Tracheal epithelial cell (primary cell): ENCODE results near the gene HNRNPA0. TPM values are rescaled to one million over a fixed set of nuclear protein-coding genes. Genes with fewer than 3 reads are reported as not detected.

ENCODE experiments used
- total RNA-seq: library from RNA; depleted of rRNA; stranded (reverse); fragments of >200 nt; gene quantifications from 2 replicates; pipeline ENCODE4 v1.2.1, GENCODE V29; 2014

HNRNPA0 gene
- 8.2 and 9.8 TPM in 2 replicates for total RNA-seq

DNA sequence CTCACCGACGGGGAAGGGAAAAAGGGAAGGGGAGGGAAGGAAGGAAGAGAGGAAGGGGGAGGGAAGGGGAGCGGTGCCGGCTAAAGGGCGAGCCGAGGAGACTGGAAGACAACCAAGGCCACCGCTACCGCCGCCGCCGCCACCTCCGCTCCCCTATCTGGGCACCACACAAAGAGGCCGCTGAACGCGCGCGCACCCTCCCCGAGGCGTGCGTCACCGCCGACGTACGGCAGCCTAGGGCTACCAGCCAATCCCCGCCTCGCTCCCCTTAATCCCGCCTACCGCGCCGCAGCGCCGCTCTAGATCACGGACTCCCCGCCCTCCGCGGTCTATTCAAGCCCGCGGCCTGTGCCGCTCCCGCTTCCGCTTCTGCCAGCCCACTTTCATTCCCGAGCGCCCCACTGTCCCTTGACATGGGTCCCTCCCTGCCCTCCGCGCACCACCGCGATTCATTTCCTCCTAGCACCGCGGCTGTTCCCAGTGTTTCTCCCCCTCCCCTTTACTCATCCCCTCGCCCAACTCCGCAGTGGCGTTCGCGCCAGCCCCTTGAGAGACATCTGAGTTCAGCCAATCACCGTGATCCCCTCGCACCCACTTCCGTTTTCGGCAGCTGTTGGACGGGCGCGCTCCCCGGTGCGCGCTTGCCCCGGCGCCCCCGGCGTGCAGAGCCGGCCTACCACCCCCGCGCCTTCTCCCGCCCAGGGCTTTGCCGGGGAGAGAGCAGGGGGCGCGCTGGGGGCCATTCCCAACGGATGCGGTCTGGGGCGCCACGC is at the start of gene HNRNPA0:
Gene HNRNPA0 (minus strand): TSS at position 176 of the 773 bp plus-strand sequence. CDS start 297 bp downstream, outside the sequence.

DNA sequence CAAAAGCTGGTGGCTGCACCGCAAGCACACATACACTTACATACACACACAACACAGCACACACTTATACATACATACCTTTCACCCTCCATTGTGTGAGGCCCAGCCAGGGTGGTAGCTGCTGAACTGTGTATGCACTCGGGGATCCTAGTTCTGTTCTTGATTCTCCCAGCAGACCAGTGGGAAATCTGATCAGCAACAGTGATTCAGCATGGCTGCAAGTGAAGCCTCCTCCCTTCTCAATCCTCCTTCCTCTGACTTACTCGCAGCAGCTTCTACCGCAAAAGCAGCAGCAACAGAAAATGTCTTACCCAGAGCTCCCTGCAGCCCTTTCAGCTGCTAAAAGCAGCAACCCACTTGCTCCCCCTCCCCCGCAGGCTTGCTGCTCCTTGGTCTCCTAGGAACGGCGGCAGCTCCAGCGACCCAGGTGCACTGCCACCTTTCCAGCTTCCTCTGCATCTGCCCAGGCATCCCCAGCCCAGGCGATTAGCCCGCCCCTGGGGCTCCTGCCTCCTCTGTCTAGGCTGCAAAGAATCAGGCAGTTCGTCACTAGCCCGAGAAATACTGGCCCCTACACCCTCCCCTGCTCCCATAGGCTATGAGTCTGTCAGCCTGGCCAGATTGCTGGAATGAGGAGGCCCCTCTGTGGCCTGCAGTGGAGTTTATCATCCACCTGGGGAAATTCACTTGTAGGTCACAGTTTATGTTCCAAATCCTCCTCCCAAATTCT is 18.4 kb downstream of the HNRNPA0 start, which contains the start of gene KLHL3:
Gene KLHL3 (minus strand): TSS at position 535 of the 730 bp plus-strand sequence. CDS start 443 bp downstream, at position 92.

Other genes starting within 250 kb of the HNRNPA0 start
- 1.1 and 4.8 TPM in 2 replicates for gene KLHL3, start 18.3 kb downstream of the HNRNPA0 start, total RNA-seq
- gene MYOT, start 113.5 kb upstream of the HNRNPA0 start, total RNA-seq: not detected in 2 replicates
- under 0.01 TPM in 1 of 2 replicates, not detected in the other for gene PKD2L2, start 135.1 kb upstream of the HNRNPA0 start, total RNA-seq